22Rv1 (cell line): ENCODE data around the gene AEBP1.

Source experiments
- CTCF ChIP-seq: fragments of 450-650 bp; IDR thresholded peaks from 2 replicates; pipeline ENCODE4 v1.5.1; 2017; ENCODE audit warnings: mild to moderate bottlenecking
- ZFX ChIP-seq: fragments of 450-650 bp; IDR thresholded peaks from 2 replicates; pipeline ENCODE4 v1.6.1; 2017; ENCODE audit warnings: antibody characterized with exemption, borderline replicate concordance

DNA sequence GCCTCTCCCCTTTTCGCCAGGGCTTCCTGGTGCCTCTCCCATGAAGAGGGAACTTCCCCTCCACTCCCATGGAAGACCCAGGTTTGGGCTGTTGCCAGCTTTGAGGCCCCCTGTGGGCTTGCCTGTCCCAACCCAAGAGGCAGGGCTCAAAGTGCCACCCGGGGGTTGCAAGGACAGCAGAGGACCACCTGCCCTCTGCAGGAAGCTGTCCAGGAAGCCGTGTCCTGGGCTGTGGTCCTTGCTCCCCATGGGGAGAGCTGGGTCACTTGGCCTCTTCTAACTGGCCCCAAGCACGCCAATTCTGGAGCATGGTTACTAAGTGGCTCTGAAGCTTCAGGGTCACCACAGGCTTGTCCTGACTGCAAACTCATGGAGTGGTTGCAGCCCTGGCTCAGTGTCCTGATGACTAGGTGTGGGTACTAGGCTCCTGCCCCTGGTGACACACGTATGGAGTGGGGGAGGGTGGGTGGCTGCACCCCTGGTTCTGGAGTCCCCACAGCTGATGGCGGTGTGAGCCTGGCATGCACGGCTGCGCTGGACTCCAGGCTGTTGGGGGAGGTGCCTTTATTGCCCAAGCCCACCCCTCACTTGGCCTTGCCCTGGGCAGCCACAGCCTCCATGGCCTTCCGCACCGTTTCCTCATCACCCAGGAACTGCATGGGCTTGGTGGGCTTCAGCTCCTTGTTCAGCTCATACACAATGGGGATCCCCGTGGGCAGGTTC lies 41.8 kb upstream of the AEBP1 start:
- TF ChIP-seq CTCF (no peak), ZFX (no peak)
